ENCODE results near the gene BTRC. TPM values are rescaled to one million over a fixed set of nuclear protein-coding genes. Genes with fewer than 3 reads are reported as not detected.
A peak's percentile ranks its signal among the peaks of the same experiment; 100 is the strongest.

BTRC gene
- total and polyA plus RNA-seq, 2 experiments from 2014 or later = 8.4 to 11.4 TPM

- Histone ChIP-seq H3K4me3 (no peak overlapping the region), H3K27ac (no peak overlapping the region), H3K9ac (no peak overlapping the region), H3F3A (ENCODE audit: insufficient read depth) (no peaks in the 10 kb centered on the region), H3K36me3 (ENCODE audit: low read depth) (no peaks in the 10 kb centered on the region), H3K27me3 (replicated peaks; ENCODE audit: insufficient read depth) (no peaks in the 10 kb centered on the region), H3K9me3 (ENCODE audit: low read depth) (no peaks in the 10 kb centered on the region), H2AFZ (no peak overlapping the region), H3K4me1 (ENCODE audit: insufficient read depth) (no peaks in the 10 kb centered on the region; the same call in 1 of the 2 replicates), H3K4me2 (ENCODE audit: unreplicated experiment) (no peak overlapping the region), H3K9me2 (ENCODE audit: insufficient read depth) (no peaks in the 10 kb centered on the region), H4K20me1 (ENCODE audit: insufficient read depth) (0 out of 2 replicates have a peak, but pooled peaks cover 3% of the 10 kb centered on the region), H3K79me2 (ENCODE audit: insufficient read depth) (no peaks in the 10 kb centered on the region)
- WGBS, 2 experiments (ENCODE audit: low coverage in 1 of 2, low lambda C conversion rate in 2 of 2, missing lambda C conversion rate in 2 of 2) = 87 to 92% methylated on average over 5 of the region's 5 CpGs
- TF ChIP-seq EZH2phosphoT487 (IDR thresholded peaks at IDR 0.05; ENCODE audit: insufficient read depth, low read depth) (no peak), EZH2 (IDR thresholded peaks at IDR 0.05; ENCODE audit: insufficient read depth, poor library complexity, severe bottlenecking) (no peak)
- in situ Hi-C loops (cut with MboI) = no loop called here
- peak; percentile 8 for DNase-seq
Observed at GRCh38 chr10:101438881-101439391, 85.0 kb downstream of the BTRC start.

GRCh38 chr10:101441541-101442455 lies 87.8 kb downstream of the BTRC start:
- 59 to 72% methylated on average over 11 to 17 of the region's 17 CpGs for WGBS, 2 experiments (ENCODE audit: low coverage in 1 of 2, low lambda C conversion rate in 2 of 2, missing lambda C conversion rate in 2 of 2)

GRCh38 chr10:101442456-101442800 lies 88.5 kb downstream of the BTRC start:
- no peak for TF ChIP-seq EZH2phosphoT487 (IDR thresholded peaks at IDR 0.05; ENCODE audit: insufficient read depth, low read depth)
- TF ChIP-seq EZH2 (IDR thresholded peaks at IDR 0.05; ENCODE audit: insufficient read depth, poor library complexity, severe bottlenecking) = no peak
- Histone ChIP-seq H3K9me2 (ENCODE audit: insufficient read depth) (no peaks in the 10 kb centered on the region), H3K27me3 (replicated peaks; ENCODE audit: insufficient read depth) (no peaks in the 10 kb centered on the region), H3K4me1 (ENCODE audit: insufficient read depth) (no peaks in the 10 kb centered on the region), H3K4me2 (ENCODE audit: unreplicated experiment) (no peak overlapping the region), H3K79me2 (ENCODE audit: insufficient read depth) (peaks cover 3% of the 10 kb centered on the region; the same call in 1 of the 2 replicates), H3F3A (ENCODE audit: insufficient read depth) (no peaks in the 10 kb centered on the region), H4K20me1 (ENCODE audit: insufficient read depth) (0 out of 2 replicates have a peak, but pooled peaks cover 8% of the 10 kb centered on the region), H3K36me3 (ENCODE audit: low read depth) (no peaks in the 10 kb centered on the region), H3K27ac (no peak overlapping the region), H3K9ac (no peak overlapping the region), H3K4me3 (no peak overlapping the region), H2AFZ (no peak overlapping the region), H3K9me3 (ENCODE audit: low read depth) (no peaks in the 10 kb centered on the region)
- in situ Hi-C loops (cut with MboI) = no loop called here
- DNase-seq = no peak
- 64 to 68% methylated on average over 3 of the region's 3 CpGs for WGBS, 2 experiments (ENCODE audit: low coverage in 1 of 2, low lambda C conversion rate in 2 of 2, missing lambda C conversion rate in 2 of 2)

More at GRCh38 chr10:101441541-101442455, 87.8 kb downstream of the BTRC start:
- Histone ChIP-seq H3K36me3 (ENCODE audit: low read depth) (no peaks in the 10 kb centered on the region), H3K9me2 (ENCODE audit: insufficient read depth) (no peaks in the 10 kb centered on the region), H4K20me1 (ENCODE audit: insufficient read depth) (0 out of 2 replicates have a peak, but pooled peaks cover 6% of the 10 kb centered on the region), H3K9me3 (ENCODE audit: low read depth) (no peaks in the 10 kb centered on the region), H3K4me2 (ENCODE audit: unreplicated experiment) (no peak overlapping the region), H3K79me2 (ENCODE audit: insufficient read depth) (no peaks in the 10 kb centered on the region), H2AFZ (no peak overlapping the region), H3K4me1 (ENCODE audit: insufficient read depth) (no peaks in the 10 kb centered on the region), H3K27me3 (replicated peaks; ENCODE audit: insufficient read depth) (no peaks in the 10 kb centered on the region), H3K9ac (no peak overlapping the region), H3F3A (ENCODE audit: insufficient read depth) (no peaks in the 10 kb centered on the region), H3K27ac (no peak overlapping the region), H3K4me3 (no peak overlapping the region)
- TF ChIP-seq EZH2phosphoT487 (IDR thresholded peaks at IDR 0.05; ENCODE audit: insufficient read depth, low read depth) (no peak), EZH2 (IDR thresholded peaks at IDR 0.05; ENCODE audit: insufficient read depth, poor library complexity, severe bottlenecking) (no peak)
- in situ Hi-C loops (cut with MboI) = no loop called here
- DNase-seq = peak; percentile 73

GRCh38 chr10:101444058-101444898 lies 90.3 kb downstream of the BTRC start:
- no peaks in the 10 kb centered on the region for H3F3A ChIP-seq (ENCODE audit: insufficient read depth)
- in situ Hi-C loops (cut with MboI) = no loop called here
- H2AFZ ChIP-seq = no peak overlapping the region
- TF ChIP-seq EZH2phosphoT487 (IDR thresholded peaks at IDR 0.05; ENCODE audit: insufficient read depth, low read depth) (no peak), EZH2 (IDR thresholded peaks at IDR 0.05; ENCODE audit: insufficient read depth, poor library complexity, severe bottlenecking) (no peak)
- 84 to 90% methylated on average over 2 of the region's 2 CpGs for WGBS, 2 experiments (ENCODE audit: low coverage in 1 of 2, low lambda C conversion rate in 2 of 2, missing lambda C conversion rate in 2 of 2)
- no peak overlapping the region for H3K4me3 ChIP-seq
- H3K9me3 ChIP-seq (ENCODE audit: low read depth) = no peaks in the 10 kb centered on the region
- DNase-seq = peak; percentile 36
- no peak overlapping the region for H3K27ac ChIP-seq
- H3K36me3 ChIP-seq (ENCODE audit: low read depth) = no peaks in the 10 kb centered on the region
- peaks cover 3% of the 10 kb centered on the region; the same call in 1 of the 2 replicates for H3K79me2 ChIP-seq (ENCODE audit: insufficient read depth)
- H3K27me3 ChIP-seq (replicated peaks; ENCODE audit: insufficient read depth) = no peaks in the 10 kb centered on the region
- no peak overlapping the region for H3K9ac ChIP-seq
- no peaks in the 10 kb centered on the region for H3K4me1 ChIP-seq (ENCODE audit: insufficient read depth)
- H3K4me2 ChIP-seq (ENCODE audit: unreplicated experiment) = no peak overlapping the region
- H4K20me1 ChIP-seq (ENCODE audit: insufficient read depth) = 0 out of 2 replicates have a peak, but pooled peaks cover 8% of the 10 kb centered on the region
- no peaks in the 10 kb centered on the region for H3K9me2 ChIP-seq (ENCODE audit: insufficient read depth)
